T-helper 2 cell (primary cell): ENCODE measurements around the gene RPS2.
A peak's percentile ranks its signal among the peaks of the same experiment; 100 is the strongest.
"Not testable (repeated sequence)": the region's sequence is repeated elsewhere in the genome, so short reads cannot be mapped to it uniquely, and the experiment has no call there.

ENCODE experiments used
- DNase-seq, 5 experiments: peaks; one replicate each; pipeline versions ENCODE4 v3.0.0 to v3.0.0-alpha.2; 2012 to 2022
- total RNA-seq, 2 donors: gene quantifications; one replicate each; lab custom pipeline; 2026; lab: John Stamatoyannopoulos, UW

RPS2 gene
- total RNA-seq: 1,148 to 1,256 reads per million in 2 donors

DNA sequence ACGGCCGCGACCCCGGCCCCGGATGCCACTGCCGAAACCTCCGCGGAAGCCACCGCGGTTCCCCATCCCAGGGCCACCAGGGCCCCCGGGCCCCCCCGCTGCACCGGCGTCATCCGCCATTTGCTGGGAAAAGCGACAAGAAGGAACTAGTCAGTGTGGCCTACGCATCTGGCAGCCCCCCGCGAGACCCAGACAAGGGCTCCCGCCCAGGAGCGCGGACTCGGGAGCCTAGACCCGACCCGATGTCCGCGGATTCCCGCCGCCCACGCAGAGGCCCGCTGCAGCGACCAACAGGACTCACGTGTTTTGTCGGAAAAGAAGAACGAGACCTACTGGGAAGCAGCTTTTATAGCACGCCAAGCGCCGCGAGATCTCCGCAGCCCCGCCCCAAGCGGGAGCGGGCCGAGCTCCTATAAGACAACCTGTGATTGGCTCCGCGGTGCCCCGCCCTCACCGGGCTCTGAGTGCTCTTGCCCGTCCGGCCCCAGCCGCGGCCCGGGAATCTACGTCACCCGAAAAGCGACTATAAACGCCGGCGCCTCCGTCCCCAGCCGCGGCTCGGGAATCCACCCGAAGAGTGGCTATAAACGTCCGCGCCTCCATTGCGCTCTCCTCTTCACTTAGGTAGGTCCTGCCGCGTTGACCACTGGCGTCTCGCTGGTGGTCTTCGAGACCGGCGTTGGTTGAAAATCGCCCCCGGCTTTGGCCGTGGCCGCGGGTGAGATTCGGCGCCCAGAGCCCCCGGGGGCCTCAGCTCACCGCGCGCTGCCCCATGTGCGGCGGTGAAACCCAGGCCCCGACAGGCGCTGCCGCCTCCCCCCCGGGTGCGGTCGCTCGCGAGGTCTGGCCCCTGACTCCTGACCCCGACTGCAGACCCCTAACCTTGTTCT is at the start of gene RPS2:
Gene RPS2 (minus strand): TSS at position 321 of the 890 bp plus-strand sequence. CDS start 201 bp downstream, at position 120.
- DNase-seq: peak; percentile 97 to 100 (median 99)

DNA sequence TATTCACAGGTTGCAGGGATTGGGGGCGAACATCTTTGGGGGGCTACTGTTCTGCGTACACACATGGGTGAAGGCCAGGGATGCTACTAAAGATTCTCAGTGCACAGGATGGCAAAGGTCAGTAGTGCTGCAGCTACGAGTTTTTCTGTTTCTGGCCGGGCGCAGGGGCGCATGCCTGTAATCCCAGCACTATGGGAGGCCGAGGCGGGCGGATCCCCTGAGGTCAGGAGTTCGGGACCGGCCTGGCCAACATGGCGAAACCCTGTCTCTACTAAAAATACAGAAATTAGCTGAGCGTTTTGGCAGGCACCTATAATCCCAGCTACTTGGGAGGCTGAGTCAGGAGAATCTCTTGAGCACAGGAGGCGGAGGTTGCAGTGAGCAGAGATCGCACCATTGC is 48.9 kb upstream of the RPS2 start:
- no peak for DNase-seq

DNA sequence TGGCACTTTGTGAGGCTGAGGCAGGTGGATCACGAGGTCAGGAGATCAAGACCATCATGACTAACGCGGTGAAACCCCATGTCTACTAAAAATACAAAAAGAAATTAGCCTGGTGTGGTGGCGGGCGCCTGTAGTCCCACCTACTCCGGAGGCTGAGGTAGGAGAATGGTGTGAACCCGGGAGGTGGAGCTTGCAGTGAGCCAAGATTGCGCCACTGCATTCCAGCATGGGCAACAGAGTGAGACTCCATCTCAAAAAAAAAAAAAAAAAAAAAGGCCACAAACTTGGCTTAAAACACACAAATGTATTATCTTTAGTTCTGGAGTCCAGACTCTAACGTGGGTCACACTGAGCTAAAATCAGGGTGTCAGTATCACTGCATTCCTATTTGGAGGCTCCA is 47.1 kb upstream of the RPS2 start:
- not testable (repeated sequence) for DNase-seq

DNA sequence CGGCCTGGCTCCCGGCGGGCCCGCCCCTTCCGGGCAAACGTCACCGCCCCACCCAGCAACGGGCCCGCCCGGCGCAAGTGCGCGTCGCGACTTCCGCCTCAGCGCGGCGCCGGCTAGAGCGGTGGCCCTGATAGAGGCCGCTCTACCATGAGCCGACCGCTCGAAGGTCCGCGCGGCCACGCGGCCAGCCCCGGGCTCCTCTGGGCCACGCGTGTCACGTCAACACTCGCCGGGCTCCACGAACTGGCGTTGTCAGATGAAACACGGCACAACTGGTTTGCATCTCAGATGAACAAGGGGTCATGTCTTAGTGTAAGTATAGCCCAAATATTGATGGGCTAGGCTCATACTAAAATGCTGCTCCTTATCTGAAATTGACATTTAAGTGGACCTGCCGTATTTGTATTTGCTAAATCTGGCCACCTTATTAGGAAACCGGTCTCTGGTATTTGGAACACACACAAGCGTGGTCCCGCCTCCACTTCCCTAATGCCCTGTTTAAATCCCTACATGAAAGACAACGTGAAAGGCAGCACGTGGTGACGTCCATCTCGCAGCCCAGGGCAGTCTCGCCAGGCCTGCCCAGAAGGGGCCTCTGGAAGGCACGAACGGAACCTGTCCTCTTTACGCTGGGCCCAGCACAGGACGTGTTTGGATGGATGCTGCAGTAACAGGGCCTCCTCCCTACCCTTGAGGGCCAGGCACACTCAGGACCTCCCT is 45.3 kb upstream of the RPS2 start, which contains the start of gene ZNF598:
Gene ZNF598 (minus strand): TSS at position 31 of the 720 bp plus-strand sequence.
- DNase-seq: peak; percentile 56 to 88 (median 70)

DNA sequence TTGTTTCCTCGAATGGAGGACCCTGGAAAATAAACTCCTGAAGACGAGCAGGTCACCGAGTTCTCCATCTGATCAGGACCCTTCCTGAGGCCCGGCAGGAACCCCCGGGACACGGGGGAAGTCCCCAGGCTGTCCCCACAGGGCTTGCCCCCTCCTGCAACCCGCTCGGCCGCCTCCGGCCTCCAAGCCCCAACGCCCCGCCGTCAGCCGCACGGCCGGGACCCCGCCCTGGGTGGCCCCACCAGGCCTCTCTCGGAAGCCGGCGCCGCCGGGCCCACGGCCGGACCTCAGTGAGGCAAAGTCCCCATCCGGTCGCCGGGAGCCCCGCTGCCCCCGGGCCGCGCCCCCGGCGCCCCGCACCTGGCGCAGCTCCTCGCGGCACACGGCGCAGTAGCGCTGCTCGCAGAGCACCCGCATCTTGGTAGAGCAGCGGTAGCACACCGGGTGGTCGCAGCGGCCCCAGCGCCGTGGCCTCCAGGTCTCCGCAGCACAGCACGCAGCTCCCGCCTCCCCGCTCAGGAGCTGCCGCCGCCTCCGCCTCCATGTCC is 44.6 kb upstream of the RPS2 start:
- DNase-seq: peak in 1 of 5 experiments; percentile 52

DNA sequence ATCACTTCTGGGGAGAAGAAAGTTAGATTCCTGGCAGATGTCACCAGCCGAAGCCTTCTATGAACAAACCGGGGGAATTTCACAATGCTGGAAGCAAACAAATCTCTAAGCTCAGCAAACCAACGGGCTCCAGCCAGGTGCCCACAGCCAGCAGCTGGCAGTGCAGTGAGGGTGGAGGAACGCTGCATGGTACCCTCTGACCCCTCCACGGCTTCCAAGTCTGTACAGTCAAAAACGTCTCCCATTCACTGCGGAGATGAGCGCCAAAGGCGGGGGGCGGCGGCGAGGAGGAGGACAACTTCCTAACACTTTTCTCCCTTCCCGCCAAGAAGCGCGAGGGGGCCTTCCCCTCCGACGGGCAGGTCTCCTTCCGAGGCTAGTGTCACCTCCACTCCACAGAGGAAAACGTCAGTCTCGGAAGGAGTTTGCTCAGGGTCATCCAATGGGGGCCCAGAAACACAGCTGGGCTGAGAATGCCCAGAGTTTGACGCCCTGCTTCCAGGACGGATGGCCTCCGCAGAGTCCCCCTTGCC is 44.1 kb upstream of the RPS2 start:
- peak in 2 of 5 experiments; percentile 28 to 43 for DNase-seq

DNA sequence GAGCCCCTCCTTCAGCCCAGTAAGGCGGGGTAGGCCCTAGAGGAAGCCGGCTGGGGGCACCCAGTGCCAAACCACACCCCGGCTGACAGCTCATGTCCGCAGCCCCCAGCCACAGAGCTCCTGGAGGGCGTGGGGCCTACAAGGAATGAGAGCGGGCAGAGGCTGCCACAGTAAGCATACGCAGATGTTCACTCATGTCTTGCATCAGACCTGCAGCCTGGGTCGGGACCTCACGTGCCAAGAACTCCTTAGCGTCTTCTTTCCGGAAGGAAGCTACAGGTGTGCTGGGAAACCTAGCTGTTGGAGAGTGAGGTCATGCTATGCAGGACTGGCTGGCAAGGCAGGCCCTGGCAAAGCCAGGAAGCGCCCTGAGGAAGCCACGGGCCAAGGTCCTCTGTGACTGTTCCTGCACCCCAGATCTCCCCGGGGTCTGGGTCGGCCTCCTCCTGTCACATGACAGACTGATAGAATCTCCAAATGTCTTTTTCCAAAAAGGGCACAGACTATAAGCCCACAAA is 43.4 kb upstream of the RPS2 start:
- DNase-seq: peak in 2 of 5 experiments; percentile 26 to 49

DNA sequence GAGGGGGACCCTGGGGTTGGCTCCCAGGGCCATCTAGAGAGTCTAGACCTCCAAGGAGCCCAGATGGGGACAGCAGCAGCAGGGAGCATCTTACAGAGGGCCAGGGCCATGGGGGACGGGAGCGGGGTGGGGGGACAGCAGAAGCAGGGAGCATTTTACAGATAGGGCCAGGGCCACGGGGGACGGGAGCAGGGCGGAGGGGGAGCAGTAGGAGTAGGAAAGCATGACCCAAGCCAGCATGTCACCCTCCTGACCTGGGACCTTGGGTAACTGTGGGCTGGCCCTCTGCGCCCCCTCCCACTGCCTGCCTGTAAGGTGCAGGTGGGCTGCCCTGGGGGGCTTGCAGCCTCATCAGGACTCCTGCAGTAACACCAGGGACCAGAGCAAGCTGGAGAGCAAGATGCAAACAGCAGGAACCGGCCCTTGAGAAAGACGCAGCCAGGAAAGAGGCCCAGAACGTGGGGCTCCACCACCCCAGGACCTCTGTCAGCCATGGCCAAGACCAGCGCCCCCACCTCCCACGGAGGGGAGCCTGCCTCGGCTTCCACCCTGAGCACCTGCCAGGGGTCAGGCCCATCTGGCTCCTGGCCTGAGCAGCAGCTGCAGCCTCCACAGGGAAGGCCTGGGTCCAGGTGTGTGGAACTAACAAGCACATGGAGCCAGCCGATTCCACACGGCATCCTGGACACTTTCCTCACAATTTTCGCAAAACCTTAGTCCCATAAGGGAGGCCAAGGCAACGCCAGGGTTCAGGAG is 42.6 kb upstream of the RPS2 start:
- no peak for DNase-seq

DNA sequence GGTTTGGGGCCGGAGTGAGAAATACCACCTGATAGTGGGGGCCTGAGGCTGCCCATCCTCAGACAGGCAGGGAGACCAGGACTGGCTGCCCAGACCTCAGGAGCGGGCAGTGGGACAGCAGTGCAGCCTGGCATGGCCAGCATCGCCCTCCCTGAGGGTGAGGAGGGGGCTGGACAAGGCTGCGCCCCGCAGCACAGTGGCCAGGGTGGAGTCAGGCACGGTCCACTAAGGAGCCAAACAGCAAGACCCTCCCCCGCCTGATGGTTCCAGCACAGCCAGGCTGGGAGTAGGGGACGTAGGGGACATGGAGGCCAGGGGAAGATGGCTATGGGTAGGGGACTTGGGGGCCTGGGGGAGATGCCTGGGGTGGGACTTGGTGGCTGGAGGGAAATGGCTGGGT is 41.7 kb upstream of the RPS2 start:
- no peak for DNase-seq

DNA sequence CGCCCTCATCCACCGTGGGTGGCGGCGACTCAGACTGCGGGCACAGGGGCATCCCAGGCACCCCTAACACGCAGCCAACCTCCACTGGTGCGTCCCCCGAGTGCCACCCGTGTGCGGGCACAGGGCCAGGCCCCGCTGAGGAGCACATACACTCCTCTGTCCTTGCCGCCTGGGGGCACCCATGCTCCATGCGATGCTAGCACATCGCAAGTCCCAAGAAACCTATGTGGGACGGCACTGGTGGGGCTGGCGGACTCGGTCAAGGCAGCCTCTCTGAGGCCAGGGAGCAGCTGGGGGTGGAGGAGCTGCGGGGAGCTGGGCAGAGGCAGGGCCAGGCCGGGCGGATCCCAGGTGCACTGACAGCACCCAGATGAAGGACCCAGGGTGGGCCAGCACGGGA is 41.0 kb upstream of the RPS2 start:
- no peak for DNase-seq

DNA sequence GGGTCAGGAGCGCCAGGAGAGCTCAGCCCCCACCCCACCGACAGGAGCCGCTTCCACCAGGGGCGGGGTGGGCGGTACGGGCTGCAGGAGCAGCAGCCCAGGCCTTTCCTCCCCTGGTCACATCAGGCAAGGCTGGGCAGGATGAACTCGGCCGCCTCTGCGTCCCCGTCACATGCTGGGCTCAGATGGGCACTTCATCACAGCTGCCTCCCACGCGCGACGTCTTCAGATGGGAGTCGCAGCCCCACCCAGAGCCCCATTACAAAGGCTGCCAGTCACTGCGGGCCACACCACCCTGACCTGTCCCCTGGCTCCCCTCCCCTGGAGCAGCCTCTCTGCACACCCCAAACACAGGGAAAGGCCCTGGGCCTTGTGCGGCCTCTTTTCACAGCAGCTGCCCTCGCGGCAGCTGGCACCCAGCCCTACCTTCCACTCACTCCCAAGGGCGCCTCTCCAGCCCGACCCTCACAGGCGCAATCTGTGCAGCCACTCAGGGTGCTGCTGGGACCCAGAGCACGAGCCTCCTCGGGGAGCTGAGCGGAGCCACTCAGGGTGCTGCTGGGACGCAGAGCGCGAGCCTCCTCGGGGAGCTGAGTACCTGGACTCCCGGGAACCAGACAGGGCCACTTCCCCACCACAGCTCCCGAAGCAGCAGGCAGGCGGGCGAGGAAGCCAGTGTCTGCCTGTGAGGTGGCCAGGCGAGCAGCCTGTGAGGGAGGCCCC is 40.3 kb upstream of the RPS2 start:
- no peak for DNase-seq

DNA sequence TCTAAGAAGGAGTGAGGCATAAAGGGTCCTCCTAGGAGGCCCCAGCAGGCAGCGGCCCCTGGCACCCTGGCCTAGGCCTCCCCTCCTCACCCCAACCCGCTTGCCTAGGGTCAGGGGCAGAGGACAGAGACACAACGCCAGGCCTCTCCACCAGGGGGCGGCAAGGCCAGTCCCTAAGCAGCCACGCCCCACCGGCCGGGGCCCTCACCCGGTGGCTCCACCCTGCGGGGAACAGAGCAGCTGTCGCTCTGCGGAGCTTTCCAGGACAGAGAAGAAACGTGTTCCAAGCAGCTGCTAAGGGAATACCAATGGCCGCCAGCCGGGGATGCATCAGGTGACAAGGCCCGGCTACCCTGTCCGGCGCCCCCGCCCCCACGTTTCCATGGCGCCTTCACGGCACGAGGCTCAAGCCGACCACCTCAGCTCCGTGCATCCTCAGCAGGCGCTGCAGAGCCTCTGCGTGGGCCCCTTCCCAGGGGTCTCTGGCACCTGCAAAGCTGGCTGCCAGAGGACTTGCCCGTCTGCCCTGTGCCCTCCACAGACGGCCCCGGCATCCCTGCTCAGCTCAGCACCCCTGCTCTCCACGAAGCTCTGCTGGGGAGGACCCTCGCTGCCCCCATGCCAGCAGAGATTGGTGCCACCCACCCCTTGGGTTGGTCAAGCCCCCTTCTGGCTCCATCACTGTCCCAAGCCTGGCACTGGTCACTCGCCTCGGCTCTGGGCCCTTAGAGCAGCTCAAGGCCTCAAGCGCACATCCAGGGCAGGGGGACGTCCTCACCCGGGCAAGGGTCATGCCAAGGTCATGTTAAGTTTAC is 39.4 kb upstream of the RPS2 start:
- DNase-seq: peak; percentile 59 to 83 (median 79)

DNA sequence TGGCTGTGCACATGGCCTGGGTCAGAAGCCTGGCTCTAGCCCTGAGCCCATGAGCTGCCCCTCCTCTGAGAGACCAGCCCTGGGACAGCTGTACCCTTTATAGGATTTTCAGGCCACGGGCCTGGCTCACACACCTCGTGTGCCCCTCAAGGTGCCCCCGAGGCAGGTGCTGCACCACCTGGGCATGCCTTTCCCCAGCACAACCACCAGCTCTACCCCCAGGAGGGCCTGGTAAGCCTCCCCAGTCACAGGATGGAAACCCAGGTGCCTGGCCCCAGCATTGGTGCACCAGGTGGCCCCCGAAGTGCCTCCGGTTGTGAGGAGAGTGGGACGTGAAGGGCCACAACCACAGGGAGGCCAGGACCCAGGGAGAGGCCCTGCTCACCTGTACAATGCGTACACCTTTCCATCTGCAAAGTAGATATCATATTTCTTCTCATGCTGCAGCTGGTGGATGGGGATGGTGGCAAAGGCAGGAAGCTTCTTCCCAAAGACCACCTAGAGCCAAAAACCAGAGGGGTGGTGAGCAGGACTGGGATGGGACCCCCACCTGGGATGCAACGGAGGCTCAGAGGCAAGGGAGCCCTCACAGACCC is 38.7 kb upstream of the RPS2 start:
- DNase-seq: no peak

DNA sequence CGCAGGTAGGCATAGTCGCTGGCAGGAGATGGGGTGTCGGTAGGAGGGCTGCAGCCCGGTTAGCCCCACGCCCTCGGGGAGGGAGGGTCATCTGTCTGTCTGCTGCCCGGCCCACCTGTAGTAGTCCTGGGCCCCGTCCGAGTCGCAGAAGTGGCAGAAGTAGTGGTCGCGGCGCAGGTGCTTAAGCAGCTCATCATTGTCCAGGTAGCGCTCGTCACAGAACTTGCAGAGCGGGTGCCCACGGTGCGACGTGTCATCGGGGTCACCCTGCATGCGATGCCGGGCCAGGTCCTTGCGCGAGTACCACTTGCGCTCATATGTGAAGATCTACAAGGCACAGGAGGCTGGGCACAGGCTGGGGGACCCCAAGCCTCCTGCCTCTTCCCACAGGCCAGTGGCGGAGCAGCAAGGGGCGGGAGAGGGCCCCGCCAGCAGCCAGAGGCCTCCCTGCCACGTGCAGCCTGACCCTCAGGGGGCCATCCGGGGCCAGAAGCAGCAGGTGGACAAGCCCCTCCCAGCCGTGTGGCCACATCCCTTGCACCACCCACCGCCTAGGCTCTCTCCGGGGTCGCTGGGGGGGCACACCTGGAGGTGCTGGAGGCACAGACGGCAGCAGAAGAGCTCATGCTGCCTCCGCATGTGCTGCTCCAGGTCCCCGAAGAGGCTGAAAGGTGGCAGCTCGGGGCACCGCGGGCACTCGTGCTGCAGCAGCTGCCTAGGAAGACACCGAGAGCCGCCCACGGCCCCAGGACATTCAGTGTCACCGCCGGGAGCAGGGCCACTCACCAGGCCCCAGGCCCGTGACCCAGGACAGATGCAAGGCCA is 38.0 kb upstream of the RPS2 start:
- no peak for DNase-seq

DNA sequence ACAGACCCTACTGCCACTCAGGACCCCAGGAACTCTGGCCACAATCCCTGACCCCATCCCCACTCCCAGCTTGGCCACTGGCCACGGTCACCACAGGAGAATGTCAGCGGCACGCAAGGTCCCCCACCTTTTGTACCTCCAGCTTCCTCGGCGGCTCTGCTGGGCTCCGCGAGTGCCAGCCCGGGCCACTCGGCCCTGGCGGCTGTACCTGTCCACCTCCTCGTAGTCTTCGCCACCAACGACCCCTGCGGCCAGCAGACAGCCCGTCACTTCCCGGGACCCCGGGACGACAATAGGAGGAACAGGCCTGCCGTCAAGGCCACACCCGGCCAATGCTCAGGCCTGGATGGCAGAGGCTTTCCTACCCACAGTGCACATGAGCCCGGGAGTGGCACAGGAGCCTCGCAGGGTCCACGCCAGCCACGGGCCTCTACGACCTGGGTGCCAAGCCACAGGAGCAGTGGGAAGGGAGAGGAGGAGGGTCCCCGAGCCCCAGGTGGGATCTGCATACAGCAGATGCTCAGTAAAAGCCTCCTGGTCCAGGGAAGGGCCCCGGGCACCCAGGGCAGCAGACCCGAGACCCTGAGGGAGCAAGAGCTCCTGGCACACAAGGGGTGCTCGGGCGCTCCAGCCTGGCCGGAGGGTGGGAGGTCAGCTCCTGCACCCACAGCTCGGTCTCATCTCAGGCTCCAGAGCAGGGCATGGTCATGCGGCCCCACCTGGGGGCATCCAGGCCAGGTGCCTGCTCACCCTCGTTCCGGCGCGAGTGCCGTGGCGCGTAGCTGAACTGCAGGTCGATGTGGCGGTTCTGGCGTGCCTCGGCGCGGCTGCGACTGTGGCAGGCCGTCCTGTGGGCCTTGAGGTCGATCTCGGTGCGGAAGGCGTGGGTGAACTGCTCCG is 37.1 kb upstream of the RPS2 start:
- DNase-seq: no peak

DNA sequence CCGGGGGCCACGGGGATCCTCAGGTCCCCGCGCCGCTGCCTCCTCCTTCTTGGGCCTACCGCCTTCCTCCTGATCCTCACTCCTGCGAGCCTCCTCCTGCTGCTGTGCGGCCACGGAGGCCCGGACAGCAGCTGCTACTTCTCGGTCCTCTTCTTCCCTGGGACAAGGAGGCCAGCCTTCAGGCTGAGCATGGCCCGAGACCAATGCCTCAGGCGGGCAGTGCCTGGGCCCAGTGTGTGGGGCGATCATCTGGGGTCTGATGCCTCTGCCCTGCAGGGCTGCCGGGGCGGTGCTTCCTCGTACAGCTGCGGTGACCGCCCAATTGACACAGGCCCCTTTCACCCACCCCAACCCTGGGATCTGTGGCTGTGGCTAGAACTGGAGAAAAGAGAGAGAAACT is 36.4 kb upstream of the RPS2 start:
- no peak for DNase-seq

DNA sequence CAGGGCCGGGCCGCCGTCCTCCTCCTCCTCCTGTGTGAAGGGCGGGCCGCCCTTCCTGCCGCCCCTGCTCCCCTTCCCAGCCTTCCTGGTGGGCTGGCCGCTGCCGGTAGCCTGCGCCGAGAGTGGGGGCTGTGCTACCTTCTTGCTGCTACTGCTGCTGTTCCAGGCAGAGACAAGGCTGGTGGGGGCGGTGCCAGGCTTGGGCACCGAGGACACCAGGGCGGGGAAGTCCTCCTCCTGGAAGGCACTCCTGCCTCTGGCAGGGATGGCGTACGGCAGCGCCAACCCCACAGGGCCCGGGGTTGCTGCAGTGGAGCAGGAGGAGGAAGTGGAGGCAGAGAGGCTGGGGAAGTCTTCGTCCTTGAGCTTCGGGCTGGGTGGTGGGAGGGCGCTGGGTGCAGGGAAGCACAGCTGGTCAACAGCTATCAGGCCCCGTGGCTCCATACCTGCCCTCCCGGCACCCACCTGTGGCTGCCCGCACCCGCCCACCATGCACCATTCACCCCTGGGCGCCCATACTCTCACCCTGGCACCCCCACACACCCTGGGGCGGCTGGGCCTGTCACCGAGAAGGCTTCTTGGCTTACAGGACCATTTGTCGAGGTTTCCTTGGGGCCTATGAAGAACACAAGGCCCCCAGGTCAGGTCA is 35.4 kb upstream of the RPS2 start:
- no peak for DNase-seq
